Adrenal gland (tissue), 5 donors: ENCODE measurements around the gene NRAP.

Experiments
- POLR2A ChIP-seq, 2 donors: fragments of 450-650 bp; IDR thresholded peaks; one replicate each; pipeline ENCODE4 v1.6.1; 2017; ENCODE audit warnings: antibody characterized with exemption in 2 of 2, mild to moderate bottlenecking in 2 of 2, moderate library complexity in 1 of 2
- TF ChIP-seq, protein P1 (sequence below), 6 experiments: fragments of 450-650 bp in 4 of 6; fragments of 200-600 bp in 2 of 6; sonication (generic) in 1 of 6; IDR thresholded peaks; 1 replicate in 5 of 6; 2 replicates in 1 of 6; pipeline versions ENCODE4 v1.5.1 to v1.8.0; 2016 to 2021; ENCODE audit warnings: antibody characterized with exemption in 6 of 6, mild to moderate bottlenecking in 2 of 6, moderate library complexity in 1 of 6
- donor health status: DM: no; HTN: no; CAD: no.

DNA sequence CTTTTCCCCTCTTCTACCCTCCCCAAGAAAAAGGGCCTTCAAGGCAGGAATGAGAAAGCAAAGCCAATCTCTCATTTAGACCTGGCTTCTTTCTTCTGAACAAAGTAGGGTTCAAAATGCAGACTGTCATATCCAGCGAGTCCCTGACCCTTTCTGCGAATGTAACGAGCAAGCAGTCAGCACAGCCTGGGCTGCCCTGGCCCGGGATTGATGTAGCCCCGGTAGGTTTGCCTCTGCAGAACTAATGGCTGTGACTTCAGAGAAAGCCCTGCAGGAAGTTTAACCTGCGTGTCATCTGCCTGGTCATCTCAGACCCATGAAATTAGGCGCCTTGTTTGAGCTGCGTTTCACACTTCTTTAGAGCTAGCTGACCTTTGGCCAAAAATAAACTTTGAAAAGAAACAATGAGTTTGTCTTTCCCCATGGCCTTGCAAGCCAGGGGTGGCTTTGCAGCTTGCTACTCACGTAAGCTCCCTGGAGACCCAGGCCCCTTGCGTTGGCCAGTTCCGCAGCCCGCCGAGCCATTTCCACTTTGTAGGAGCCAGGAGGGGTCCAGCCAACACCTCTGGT, 74.6 kb downstream of the NRAP start:
- no peak for TF ChIP-seq POLR2A (IDR thresholded peaks at IDR 0.05)
- TF ChIP-seq, protein P1, sequence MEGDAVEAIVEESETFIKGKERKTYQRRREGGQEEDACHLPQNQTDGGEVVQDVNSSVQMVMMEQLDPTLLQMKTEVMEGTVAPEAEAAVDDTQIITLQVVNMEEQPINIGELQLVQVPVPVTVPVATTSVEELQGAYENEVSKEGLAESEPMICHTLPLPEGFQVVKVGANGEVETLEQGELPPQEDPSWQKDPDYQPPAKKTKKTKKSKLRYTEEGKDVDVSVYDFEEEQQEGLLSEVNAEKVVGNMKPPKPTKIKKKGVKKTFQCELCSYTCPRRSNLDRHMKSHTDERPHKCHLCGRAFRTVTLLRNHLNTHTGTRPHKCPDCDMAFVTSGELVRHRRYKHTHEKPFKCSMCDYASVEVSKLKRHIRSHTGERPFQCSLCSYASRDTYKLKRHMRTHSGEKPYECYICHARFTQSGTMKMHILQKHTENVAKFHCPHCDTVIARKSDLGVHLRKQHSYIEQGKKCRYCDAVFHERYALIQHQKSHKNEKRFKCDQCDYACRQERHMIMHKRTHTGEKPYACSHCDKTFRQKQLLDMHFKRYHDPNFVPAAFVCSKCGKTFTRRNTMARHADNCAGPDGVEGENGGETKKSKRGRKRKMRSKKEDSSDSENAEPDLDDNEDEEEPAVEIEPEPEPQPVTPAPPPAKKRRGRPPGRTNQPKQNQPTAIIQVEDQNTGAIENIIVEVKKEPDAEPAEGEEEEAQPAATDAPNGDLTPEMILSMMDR (IDR thresholded peaks at IDR 0.05), result no peak
